ENCODE measurements around the gene RRAGB. TPM values are rescaled to one million over a fixed set of nuclear protein-coding genes. Genes with fewer than 3 reads are reported as not detected.

The RRAGB gene
- total RNA-seq, 2 donors from 2014 or later = 7.2 to 12.4 TPM

DNA sequence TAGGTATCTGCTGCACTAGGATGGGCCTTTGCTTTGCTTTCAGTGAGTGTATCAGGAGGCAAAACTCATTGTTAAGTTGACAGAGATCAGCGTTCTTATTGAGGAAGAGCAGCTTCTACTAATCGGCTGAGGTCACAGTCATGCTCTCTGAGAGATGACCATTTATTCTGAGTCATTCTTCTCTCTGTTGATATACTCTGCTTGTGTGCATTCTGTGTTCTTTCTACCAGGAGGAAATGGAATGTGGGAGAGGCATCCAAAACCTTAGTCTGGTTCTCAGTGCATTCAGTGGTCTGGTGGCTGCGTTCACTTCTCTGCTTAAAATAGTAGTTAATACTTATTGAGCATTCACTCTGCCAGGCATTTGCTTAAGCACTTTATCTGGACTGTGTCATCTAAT lies 66.2 kb downstream of the RRAGB start:
- H3K27ac ChIP-seq = no peak overlapping the region
- H3K36me3 ChIP-seq = no peaks in the 10 kb centered on the region
- TF ChIP-seq, protein P1, sequence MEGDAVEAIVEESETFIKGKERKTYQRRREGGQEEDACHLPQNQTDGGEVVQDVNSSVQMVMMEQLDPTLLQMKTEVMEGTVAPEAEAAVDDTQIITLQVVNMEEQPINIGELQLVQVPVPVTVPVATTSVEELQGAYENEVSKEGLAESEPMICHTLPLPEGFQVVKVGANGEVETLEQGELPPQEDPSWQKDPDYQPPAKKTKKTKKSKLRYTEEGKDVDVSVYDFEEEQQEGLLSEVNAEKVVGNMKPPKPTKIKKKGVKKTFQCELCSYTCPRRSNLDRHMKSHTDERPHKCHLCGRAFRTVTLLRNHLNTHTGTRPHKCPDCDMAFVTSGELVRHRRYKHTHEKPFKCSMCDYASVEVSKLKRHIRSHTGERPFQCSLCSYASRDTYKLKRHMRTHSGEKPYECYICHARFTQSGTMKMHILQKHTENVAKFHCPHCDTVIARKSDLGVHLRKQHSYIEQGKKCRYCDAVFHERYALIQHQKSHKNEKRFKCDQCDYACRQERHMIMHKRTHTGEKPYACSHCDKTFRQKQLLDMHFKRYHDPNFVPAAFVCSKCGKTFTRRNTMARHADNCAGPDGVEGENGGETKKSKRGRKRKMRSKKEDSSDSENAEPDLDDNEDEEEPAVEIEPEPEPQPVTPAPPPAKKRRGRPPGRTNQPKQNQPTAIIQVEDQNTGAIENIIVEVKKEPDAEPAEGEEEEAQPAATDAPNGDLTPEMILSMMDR (IDR thresholded peaks at IDR 0.05) = no peak
- H3K27me3 ChIP-seq = no peaks in the 10 kb centered on the region
- H3K4me3 ChIP-seq = no peak overlapping the region
- H3K9me3 ChIP-seq = no peaks in the 10 kb centered on the region
- no peaks in the 10 kb centered on the region for H3K4me1 ChIP-seq
- no peak for DNase-seq (ENCODE audit: low spot score)

DNA sequence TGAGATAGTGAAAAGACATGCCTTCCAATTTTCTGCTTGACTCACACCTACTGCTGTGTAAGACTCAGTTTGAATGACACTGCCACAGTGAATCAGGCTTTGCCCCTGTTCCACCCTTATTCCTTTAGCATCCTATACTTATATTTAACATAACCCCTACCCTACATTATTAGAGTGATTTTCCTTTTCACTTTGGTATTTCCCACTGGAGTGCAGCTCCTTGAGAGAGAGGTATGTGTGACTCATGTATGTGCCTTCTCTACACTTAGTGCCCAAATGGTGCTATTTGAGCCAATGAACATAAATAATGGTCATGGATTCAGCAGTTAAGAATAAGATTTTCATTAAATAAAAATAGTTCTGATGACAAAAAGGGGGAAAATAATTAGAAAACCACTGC lies 69.5 kb downstream of the RRAGB start:
- no peak overlapping the region for H3K4me3 ChIP-seq
- no peaks in the 10 kb centered on the region for H3K27me3 ChIP-seq
- H3K4me1 ChIP-seq = no peaks in the 10 kb centered on the region
- no peak for DNase-seq (ENCODE audit: low spot score)
- H3K36me3 ChIP-seq = no peaks in the 10 kb centered on the region
- no peak overlapping the region for H3K27ac ChIP-seq
- no peaks in the 10 kb centered on the region for H3K9me3 ChIP-seq
- TF ChIP-seq, protein P1 (IDR thresholded peaks at IDR 0.05) = no peak

DNA sequence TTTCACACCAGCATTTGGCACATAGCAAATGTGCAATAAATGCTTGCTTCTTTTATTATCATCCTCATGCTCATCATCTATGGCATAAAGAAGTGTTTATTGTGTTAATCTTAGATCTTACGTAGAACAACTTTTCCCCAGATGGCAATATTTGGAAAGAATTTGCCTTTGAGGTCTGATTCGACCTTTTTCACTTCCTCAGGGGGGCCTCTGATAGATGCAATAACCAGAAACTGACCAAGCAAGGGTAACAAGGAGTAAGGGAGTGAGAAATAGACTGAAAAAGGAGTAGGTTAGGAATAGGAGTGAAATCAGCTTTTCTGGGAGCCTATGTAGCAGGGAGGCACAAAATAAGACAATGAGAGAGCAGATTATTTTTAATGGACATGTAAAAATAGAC lies 70.2 kb downstream of the RRAGB start:
- no peak for DNase-seq (ENCODE audit: low spot score)
- TF ChIP-seq, protein P1 (IDR thresholded peaks at IDR 0.05) = no peak
- H3K27me3 ChIP-seq = no peaks in the 10 kb centered on the region
- no peak overlapping the region for H3K4me3 ChIP-seq
- H3K4me1 ChIP-seq = no peaks in the 10 kb centered on the region
- no peaks in the 10 kb centered on the region for H3K36me3 ChIP-seq
- no peaks in the 10 kb centered on the region for H3K9me3 ChIP-seq
- no peak overlapping the region for H3K27ac ChIP-seq

DNA sequence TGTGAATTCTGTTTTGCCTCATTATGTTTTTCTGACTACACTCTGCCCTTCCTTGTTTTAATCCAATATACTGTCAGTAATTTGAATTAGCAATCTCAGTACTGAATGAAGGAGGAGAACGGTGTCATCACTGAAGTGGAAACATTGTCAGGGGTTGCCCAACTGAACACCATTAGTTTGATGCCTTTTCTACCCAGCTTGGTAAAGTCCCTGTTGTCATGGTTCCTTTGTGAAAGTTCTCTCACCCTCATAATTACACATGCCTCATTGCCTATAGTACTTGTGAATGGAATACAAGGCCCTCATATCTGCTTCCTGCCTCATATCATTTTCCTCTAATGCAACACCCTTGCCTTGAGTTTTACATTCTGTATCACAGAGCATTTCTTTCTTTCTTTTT lies 76.9 kb downstream of the RRAGB start:
- Histone ChIP-seq H3K36me3 (no peaks in the 10 kb centered on the region), H3K4me1 (no peaks in the 10 kb centered on the region), H3K27ac (no peak overlapping the region), H3K27me3 (no peaks in the 10 kb centered on the region), H3K4me3 (no peak overlapping the region), H3K9me3 (no peaks in the 10 kb centered on the region)
- TF ChIP-seq, protein P1 (IDR thresholded peaks at IDR 0.05) = no peak
- DNase-seq (ENCODE audit: low spot score) = no peak

DNA sequence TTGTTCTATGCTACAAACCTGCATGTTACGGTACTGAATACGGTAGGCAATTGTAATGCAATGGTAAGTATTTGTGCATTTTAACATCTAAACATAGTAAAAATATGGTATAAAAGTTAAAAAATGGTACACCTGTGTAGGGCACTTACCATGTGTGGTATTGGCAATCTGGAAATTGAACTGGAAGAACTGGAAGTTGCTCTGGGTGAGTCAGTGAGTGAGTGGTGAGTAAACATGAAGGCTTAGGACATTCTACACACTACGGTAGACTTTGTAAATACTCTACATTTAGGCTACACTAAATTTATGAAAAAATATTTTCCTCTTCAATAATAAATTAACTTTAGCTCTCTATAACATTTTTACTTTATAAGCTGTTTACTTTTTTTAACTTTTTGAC lies 78.9 kb downstream of the RRAGB start:
- no peak overlapping the region for H3K27ac ChIP-seq
- TF ChIP-seq, protein P1 (IDR thresholded peaks at IDR 0.05) = no peak
- no peaks in the 10 kb centered on the region for H3K27me3 ChIP-seq
- DNase-seq (ENCODE audit: low spot score) = no peak
- no peaks in the 10 kb centered on the region for H3K36me3 ChIP-seq
- H3K4me1 ChIP-seq = no peaks in the 10 kb centered on the region
- H3K4me3 ChIP-seq = no peak overlapping the region
- no peaks in the 10 kb centered on the region for H3K9me3 ChIP-seq

DNA sequence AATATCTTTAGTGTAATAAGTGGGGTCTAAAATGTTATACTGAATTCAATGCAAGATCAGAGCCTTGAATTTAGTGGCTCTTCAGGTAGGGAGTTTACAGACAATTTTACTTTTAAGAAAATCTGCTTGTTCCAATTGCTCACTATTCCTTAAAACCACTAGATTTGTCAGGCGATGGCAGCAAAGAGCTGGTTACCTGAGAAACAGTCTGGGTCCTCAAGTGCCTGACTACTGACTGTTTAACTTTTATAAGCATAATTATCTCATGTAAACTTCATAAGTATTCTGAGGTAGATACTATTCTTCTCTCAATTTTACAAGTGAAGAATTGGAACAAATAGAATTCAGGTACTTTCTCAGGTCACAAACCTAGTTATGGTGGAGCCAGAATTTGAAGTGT lies 84.3 kb downstream of the RRAGB start:
- Histone ChIP-seq H3K36me3 (no peaks in the 10 kb centered on the region), H3K9me3 (no peaks in the 10 kb centered on the region), H3K4me1 (no peaks in the 10 kb centered on the region), H3K27ac (no peak overlapping the region), H3K4me3 (no peak overlapping the region), H3K27me3 (no peaks in the 10 kb centered on the region)
- DNase-seq (ENCODE audit: low spot score) = no peak
- TF ChIP-seq, protein P1 (IDR thresholded peaks at IDR 0.05) = no peak

Measured in right atrium auricular region (tissue), 2 donors.